SHP77 (cell line): ENCODE measurements around the gene KLHL24.
"Not testable (repeated sequence)": the region's sequence is repeated elsewhere in the genome, so short reads cannot be mapped to it uniquely, and the experiment has no call there.

Experiments
- DNase-seq, 2 experiments: peaks; one replicate each; lab custom pipeline; 2025; lab: John Stamatoyannopoulos, UW

Gene KLHL24, protein sequence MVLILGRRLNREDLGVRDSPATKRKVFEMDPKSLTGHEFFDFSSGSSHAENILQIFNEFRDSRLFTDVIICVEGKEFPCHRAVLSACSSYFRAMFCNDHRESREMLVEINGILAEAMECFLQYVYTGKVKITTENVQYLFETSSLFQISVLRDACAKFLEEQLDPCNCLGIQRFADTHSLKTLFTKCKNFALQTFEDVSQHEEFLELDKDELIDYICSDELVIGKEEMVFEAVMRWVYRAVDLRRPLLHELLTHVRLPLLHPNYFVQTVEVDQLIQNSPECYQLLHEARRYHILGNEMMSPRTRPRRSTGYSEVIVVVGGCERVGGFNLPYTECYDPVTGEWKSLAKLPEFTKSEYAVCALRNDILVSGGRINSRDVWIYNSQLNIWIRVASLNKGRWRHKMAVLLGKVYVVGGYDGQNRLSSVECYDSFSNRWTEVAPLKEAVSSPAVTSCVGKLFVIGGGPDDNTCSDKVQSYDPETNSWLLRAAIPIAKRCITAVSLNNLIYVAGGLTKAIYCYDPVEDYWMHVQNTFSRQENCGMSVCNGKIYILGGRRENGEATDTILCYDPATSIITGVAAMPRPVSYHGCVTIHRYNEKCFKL

DNA sequence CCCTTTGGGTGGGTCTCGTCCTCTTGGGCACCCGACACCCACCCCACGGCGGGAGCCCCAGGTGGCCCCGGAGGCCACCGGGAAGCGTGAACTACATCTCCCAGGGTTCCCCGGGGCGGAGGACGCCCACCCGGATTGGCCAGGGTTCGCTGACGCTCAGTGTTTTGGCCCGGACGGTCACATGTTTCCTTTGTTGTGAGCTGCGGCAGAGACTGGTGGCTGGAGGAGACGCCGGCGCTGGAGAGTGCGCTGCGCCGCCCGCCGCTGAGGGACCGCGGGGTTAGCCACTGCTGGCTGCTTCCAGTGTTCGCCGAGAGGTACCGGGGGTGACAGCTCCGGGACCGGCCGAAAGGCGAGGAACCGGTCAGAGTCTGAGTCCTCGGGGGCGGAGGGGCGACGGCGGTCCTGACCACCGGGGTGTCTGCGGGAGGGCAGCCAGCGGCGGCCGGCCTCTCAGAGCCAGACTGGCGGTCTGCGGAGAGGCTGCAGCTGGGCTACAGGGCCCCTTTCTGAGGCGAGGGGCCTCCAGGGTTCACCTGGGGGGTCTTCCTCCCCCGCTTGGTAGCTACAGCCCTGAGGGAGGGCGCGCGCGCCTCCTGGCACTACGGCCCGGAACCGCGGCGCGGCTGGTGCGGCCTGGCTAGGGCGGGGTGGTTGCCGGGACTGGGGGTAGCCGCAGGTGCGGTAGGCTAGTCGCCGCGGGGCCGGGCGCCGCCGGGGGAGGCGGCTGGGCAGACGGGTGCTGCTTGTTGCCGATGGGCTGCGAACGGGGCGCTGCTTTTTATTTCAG, at the start of gene KLHL24:
Gene KLHL24 (plus strand): TSS at position 193 of the 790 bp plus-strand sequence. CDS start 14,734 bp downstream, outside the sequence.
- DNase-seq: peak; percentile 88 to 91

DNA sequence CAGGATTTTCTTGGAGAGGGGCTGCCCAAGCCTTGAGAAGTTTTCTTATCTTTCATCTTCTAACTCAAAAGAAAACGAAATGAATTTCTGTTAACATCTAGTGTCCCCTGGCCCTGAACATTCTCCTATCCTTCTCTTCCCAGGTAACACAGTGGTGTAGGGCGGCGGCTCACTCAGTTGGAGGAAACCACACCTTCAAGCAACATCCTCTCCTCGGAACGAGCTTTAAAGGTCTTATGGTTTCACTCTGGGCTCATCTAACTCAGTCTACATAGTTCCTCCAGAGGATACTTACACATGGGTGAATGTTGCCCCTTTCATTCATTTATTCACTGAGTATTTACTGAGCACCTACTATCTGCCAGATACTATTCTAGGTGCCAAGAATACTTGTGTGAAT, 48.9 kb upstream of the KLHL24 start:
- DNase-seq: no peak

DNA sequence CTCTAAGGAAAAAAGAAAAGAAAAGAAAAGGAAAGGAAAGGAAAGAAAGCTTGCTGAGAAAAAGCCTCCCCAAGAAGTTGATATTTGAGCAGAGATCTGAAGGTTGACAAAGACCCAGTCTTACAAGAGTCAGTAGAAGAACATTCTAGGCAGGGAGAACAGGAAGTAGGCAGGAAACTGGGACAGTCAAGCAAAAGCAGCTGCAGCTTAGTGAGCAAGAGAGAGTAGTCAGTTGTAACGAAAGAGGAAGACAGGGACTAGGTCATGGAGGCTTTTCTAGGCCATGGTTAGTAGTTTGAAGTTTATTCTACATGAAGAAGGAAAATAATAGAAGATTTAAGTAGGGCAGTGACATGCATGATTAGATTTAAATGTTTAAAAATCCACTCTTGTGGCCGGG, 48.1 kb upstream of the KLHL24 start:
- no peak for DNase-seq

DNA sequence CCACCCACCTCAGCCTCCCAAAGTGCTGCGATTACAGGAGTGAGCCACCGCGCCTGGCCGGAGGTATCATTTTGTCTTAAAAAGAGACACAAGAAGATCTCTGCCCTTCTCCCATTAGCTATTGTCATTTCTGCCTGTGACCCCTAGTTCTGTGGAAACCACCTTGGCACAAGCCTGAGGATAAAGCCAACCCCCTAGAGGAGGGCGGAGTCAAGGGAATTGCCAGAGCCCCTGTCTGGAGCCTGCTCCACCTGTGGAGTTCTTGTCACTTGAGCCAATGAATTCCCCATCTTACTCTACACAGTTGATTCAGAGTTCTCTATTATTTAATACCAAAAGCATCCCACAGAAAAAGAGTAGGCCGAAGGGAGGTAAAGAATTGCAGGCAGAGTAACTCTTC, 45.0 kb upstream of the KLHL24 start:
- no peak for DNase-seq

DNA sequence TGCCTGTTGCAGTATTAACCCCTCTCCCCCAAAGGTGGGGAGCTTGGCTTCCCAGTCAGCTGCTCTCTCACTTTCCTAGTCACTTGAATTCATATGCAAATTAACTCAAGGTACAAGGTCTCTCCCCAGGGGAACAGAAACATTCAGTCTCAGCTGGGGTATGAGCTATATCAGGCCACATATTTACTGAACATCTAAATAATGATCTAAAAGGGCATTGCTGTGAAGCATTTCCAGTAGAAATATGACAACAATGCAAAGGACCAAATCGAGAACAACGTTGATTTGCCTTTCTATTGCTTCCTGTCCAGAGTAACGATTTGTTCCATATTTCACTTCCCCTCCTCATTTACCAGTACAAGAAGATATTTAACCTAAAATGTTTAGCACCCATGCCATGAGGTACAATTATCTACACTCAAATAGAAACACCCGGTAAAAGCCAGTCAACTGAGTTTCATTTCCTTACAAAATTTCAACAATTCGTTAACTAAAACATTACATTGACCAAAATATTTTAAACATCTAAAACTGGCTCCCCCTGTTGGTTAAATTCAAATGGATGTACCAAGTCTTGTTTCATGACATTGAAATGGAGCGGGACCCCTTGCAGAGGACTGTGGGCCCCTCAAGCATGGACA, 43.4 kb upstream of the KLHL24 start:
- DNase-seq: no peak

DNA sequence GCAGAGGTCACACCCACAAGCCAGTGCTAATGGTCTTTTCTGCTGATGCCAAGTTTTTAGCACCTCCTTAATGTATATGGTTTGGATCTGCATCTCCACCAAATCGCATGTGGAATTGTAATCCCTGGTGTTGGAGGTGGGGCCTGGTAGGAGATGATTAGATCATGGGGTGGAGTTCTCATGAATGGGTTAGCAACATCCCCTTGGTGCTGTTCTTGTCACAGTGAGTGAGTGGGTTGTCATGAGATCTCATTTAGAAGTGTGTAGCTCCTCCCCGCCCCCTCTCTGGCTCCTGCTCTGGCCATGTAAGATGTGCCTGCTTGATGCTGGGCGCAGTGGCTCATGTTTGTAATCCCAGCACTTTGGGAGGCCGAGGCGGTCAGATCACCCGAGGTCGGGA, 42.6 kb upstream of the KLHL24 start:
- no peak for DNase-seq

DNA sequence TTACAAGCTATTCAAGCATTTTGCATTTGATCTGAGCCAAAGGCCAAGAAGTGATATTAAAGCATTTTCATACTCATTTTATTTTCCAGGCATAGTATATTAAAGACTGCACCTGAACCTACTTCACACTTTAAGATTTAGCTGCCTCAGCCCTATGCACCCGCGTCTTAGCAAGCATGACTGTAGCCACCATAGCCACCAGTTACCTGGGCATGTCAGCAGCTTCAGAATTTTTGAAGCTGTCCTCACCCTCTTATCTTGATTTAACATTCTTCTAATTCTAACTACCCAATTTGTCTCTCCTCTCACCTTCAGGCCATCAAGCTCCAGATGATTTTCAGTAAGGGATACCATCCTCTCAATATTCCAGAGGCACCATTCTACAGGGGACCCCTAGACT, 40.8 kb upstream of the KLHL24 start:
- no peak for DNase-seq

DNA sequence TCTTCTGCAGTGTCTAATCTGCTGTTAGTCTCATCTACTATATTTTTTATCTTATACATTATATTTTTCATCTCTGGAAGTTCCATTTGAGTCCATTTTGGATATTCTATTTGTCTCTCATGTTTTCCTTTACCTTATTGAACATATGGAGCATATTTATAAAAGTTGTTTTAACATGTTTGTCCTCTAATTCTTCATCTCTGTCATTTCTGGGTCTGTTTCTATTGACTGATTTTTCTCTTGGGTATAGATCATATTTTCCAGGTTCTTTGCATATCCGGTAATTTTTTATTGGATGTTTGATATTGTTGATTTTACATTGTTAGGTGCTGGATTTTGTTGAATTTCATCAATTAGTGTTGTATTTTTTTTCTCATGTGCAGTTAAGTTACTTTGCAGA, 37.5 kb upstream of the KLHL24 start:
- no peak for DNase-seq

DNA sequence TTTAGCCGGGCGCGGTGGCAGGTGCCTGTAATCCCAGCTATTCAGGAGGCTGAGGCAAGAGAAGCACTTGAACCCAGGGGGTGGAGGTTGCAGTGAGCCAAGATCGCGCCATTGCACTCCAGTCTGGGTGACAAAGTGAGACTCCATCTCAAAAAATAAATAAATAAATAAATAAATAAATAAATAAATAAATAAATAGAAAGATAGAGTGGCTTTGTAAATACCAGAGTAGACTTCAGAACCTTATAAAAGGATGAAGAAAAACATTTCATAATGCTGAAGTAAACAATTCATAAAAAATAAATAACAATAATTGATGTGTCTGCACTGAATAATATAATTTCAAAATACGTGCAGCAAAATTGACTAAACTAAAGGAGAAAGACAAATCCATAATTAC, 24.1 kb upstream of the KLHL24 start:
- not testable (repeated sequence) for DNase-seq

DNA sequence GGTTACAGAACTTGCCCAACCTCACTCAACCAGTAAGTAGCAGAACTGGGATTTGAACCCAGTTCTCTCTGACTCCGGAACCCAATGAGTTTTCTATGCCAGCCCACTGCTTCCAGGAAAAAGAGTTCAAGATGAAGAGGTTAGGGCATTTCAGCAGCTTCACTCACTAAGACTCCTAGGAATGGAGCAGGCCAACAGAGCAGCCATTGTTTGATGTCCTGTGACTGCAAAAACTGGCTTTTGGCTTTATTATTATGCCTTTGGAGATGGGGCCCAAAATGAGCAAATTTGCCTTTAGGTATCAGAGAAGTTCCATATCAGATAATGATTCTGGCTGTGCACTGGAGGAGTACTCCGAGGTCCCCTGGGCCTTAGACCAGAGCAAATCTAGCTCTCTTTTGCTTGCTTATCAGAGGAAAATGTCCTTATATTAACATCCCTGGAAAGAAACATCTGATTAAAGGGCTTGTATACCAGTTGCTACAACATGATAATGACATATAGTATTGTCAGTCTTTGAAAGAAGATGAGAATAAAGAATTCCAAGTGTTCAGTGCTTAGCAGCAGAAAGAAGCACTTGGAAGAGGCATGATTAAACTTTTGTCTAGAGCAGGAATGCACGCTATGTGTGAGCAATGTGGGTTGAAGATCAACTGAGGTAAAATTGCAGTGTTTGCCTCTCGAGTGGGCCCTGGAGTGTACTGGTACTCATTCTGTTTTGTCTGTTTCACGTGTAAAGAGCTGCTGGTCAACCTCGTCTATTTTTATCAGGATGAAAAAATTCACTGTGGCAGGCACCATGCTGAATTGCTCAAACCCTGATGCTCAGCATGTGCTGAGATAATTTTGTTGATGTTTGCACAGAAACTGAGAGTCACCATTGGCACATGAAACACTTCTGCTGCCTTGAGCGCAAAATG, 21.8 kb upstream of the KLHL24 start:
- no peak for DNase-seq

DNA sequence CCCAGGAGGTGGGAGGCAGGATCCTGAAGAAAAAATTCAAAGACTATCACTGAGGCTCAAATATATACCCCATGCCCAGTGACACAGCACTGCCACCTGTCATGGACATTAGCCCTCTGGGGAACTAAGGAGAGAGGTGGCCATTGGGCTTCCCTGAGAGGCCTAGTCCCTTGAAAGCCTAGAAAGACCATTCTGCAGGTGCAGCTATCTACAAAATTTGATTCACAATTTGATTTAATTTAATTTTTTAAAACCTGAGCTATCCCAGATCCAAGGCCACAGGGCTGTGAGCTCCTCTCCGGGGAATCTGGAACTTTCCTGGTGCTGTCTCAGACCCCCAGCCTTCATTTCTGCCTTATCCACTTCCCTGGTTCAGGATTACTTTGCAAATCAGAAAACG, 16.9 kb upstream of the KLHL24 start:
- no peak for DNase-seq

DNA sequence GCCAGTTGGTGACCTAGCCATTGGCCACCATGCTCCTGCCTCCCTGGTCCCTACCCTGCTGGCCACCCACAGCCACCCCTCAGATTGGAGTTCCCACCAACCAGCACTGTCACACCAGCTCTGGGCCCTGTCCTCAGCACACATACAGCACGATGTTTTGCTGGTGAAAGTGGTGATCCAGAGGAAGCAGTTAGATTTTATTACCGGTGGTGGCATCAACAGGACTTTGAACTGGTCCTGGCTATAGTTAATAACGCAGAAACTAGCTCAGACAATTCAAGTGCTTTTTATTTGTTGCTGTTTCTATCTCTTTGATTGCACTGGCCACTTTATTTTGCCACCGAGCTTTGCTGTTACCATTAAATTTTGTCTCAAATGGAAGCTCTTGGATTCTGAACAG, 16.4 kb upstream of the KLHL24 start:
- no peak for DNase-seq

DNA sequence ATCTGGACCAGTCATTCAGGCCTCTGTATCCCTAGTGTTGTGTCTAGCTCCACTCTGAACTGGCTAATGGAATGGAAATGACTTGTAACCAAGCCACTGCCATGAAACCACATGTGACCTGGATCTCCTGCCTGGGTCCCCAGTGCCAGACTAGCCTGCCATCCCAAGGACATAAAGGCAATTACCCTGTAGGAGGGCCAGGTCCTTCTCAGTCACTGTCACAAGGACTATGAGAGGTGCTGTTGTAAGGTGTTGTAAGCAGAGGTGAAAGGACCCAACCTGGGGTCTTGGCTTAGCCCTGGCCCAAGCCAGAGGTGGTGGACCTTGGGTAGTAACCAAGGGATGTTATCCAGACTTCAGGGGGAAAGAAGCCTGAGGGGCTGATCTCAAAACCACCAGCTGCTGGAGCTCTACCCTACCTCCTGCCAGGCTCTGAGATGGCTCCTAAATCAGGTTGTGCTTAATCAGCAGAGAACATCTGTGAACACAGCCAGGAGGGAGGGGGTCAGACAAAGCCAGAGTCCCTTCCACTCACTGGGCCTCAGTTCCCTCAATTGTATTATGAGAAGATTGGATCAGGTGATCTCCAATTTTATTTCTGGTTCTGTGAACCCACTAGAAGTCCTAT, 15.7 kb upstream of the KLHL24 start:
- DNase-seq: no peak

DNA sequence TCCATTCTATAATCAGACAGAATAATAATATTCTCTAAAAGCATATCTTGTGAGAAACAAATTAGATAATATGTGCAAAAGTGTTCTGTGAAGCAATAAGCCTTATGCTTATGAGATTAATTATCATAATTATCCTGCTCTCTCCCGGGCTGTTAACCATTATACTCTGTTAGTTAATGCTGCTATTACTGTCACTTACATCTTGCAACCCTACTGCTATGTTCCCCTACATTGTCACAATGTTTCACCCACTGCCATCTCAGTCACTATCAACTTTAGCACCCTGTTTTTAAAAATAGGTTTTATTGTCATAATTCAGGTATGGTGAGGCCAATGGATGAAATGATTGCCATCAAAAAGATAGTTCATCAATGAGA, 15.2 kb upstream of the KLHL24 start:
- no peak for DNase-seq

DNA sequence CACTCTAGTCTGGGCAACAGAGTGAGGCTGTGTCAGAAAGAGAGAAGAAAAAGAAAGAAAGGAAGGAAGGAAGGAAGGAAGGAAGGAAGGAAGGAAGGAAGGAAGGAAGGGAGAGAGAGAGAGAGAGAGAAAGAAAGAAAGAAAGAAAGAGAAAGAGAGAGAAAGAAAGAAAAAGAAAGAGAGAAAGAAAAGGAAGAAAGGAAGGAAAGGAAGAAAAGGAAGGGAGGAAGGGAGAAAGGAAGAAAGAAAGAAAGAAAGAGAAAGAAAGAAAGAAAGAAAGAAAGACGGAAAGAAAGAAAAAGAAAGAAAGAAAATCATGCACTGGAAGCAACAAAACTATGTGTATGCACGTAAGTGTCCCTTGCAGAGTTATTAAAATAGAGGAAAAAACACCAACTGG, 12.9 kb upstream of the KLHL24 start:
- not testable (repeated sequence) for DNase-seq

DNA sequence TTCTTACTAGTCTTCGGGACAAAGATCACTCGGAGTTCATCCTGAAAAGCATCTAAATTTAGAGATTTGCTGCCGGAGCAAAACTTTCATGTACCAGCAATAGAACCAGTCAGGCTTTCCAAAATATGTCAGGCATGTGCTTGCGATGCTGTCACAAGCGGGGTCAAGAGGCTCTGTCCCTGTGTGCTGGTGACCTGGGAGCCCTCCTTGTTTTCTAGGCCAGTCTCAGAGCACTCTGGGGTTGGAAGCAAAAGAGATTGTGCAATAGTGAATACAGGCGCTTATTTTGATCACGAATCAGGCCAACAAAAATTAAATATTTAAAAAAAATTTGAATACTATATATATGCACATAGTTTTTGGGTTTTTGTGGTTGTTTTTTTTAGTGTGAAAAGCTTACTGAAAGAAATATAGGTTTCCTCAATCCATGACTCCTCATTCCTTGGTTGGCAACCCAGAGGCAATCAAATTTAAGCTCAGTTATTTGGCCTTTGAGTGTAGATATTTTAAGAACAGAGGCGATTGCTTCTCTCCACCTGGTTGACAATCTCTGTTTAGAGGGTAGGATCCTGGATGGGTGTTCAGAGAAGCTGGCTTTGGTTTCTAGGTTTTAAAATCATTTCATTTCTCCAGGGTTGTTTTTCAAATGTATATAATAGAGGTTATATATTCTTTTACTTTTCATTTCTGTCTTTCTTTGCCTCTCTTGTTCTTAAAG, 8.4 kb upstream of the KLHL24 start:
- no peak for DNase-seq

DNA sequence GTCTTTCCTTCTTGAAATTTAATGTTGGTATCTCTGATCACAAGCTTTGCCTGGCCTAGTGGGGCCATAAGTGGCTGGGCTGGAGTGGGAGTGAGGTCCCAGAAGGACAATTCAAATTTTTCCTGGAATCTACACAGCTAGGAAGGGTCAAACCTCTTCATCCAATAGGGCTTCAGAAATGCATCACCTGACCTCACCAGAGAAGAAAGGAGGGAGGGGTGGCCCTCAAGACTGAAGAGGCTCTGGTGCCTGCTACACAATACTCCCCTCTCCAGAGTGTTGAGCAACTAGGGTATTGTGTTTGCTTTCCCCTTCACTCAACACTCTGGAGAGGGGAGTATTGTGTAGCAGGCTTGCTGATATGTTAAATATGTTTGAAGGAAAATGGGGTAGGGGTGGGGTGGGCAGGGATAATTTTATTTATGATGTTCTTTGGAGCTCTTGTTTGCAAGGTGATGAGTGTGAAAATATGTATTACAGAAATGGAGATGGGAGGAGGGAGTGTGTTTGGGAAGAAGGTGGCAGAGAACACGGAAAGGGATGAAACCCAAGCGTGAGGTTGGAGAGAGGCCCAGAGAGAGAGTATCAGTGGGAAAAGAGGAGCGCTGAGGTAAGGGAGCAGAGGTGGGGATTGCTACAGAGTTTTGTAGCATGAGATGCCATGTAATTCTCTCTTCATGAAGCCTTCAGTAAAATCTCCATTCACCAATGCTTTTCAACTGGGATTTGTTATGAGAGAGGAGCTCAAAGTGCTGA, 5.7 kb upstream of the KLHL24 start:
- peak in 1 of 2 experiments; percentile 11 for DNase-seq

DNA sequence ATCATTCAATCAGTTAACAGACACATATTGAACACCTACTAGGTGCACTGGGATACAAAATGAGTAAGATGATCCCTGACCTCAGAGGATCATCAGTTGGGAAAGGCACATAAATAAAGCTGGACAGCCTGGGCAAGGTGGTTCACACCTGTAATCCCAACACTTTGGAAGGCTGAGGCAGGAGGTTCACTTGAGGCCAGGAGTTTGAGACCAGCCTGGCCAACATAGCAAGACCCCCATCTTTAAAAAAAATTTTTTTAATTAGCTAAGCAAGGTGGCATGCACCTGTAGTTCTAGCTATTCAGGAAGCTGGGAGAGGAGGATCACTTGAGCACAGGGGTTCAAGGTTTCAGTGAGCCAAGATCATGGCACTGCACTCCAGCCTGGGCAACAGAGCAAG, 3.7 kb upstream of the KLHL24 start:
- DNase-seq: no peak

DNA sequence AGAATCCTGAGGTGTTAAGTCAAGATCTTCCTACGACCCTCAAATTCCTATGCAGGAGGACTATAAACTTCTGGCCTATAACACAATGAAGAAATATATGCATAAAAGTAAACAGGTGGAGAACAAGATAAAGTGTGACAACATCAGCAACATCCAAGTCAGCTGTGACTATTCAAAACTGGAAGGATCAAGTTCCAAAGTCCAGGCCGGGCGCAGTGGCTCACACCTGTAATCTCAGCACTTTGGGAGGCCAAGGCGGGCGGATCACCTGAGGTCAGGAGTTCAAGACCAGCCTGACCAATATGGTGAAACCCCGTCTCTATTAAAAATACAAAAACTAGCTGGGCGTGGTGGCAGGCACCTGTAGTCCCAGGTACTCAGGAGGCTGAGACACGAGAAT, 2.7 kb upstream of the KLHL24 start:
- DNase-seq: not testable (repeated sequence)

DNA sequence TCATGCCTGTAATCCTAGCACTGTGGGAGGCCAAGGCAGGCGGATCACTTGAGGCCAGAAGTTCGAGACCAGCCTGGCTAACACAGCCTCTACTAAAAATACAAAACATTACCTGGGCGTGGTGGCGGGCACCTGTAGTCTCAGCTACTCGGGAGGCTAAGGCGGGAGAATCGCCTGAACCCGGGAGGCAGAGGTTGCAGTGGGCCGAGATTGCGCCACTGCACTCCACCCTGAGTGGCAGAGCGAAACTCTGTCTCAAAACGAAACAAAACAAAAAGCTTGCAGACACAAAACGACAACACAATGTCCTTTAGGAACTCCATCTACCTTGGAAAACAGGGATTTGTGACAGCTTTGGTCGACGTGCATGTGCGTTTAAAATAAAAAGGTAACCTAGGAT, 716 bp upstream of the KLHL24 start:
- no peak for DNase-seq
